Measurements from ENCODE around the gene OR5H6.

- TF ChIP-seq CTCF (conservative IDR thresholded peaks at IDR 0.05; ENCODE audit: low read length), result no peak
- no peak for TF ChIP-seq EZH2phosphoT487 (IDR thresholded peaks at IDR 0.05; ENCODE audit: borderline replicate concordance)
Measured at GRCh38 chr3:98232489-98232888, 31.6 kb upstream of the OR5H6 start.
